HL-60 (cell line): ENCODE measurements around the gene ADAM19.
A peak's percentile ranks its signal among the peaks of the same experiment; 100 is the strongest.

ENCODE experiments used
- DNase-seq, 2 experiments: peaks; one replicate each; pipeline ENCODE4 v3.0.0-alpha.2; 2010 to 2020; ENCODE audit warnings: low read depth in 1 of 2, low spot score in 1 of 2
- H3K27ac ChIP-seq: fragments of 250-450 bp; sonication (Bioruptor Pico); replicated peaks from 2 replicates; pipeline ENCODE4 v1.5.1; 2020; ENCODE audit warnings: mild to moderate bottlenecking, moderate library complexity
- H3K27me3 ChIP-seq: fragments of 250-450 bp; sonication (Bioruptor Pico); 2 replicates; pipeline ENCODE4 v1.5.1; 2021; ENCODE audit warnings: mild to moderate bottlenecking, moderate library complexity; ENCODE audit not compliant: insufficient read depth, poor library complexity, severe bottlenecking
- H3K4me3 ChIP-seq: replicated peaks from 2 replicates; pipeline ENCODE4 v1.5.1; 2011; ENCODE audit warnings: mild to moderate bottlenecking, control low read depth, low read length; ENCODE audit not compliant: insufficient read depth
- GABPA ChIP-seq: IDR thresholded peaks from 2 replicates; pipeline ENCODE4 v1.6.1; 2012; ENCODE audit warnings: low read depth
- POLR2AphosphoS5 ChIP-seq: IDR thresholded peaks from 2 replicates; pipeline ENCODE4 v1.6.1; 2012; ENCODE audit warnings: low read depth
- SPI1 ChIP-seq: IDR thresholded peaks from 2 replicates; pipeline ENCODE4 v1.6.1; 2012; ENCODE audit warnings: low read depth, mild to moderate bottlenecking, borderline replicate concordance
- TF ChIP-seq, protein P1 (sequence below): IDR thresholded peaks from one replicate; pipeline ENCODE4 v1.5.1; 2011; ENCODE audit warnings: low read length, control low read depth, inconsistent platforms; ENCODE audit not compliant: insufficient read depth
- TF ChIP-seq, protein P2 (sequence below): IDR thresholded peaks from 2 replicates; pipeline ENCODE4 v1.6.1; 2012; ENCODE audit warnings: low read depth; ENCODE audit not compliant: insufficient replicate concordance

ADAM19 gene

DNA sequence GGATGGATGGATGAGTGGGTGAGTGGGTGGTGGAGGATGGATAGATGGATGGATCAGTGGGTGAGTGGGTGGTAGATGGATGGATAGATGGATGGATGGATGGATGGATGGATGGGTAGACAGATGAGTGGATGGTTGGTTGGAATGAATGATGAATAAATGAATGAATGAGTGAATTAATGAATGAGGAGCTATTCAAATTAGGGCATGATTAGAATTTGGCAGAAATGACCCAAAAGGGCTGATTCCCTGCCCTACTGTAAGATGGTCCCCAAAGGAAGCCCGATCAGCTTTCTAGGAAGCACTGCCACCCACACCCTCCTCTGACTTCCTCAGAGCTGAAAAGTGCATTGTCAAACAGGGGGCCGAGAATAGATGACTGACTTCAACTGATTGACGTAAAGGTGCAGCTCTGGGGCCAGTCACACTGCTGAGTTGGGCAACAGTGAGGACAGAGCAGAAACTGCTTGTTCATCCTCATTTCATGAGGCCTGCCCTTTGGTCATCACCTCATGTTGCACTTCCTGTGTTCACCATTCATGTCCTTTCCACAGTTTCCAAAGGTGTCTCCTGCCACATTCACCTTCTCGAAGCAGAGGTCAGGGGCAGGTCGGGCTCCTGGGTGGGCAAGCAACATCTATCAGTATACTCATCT, 81.3 kb downstream of the ADAM19 start:
- no peak overlapping the region for H3K27ac ChIP-seq
- DNase-seq: peak in 1 of 2 experiments; percentile 42
- H3K4me3 ChIP-seq: no peak overlapping the region
- no peak for TF ChIP-seq SPI1
- TF ChIP-seq, protein P1, sequence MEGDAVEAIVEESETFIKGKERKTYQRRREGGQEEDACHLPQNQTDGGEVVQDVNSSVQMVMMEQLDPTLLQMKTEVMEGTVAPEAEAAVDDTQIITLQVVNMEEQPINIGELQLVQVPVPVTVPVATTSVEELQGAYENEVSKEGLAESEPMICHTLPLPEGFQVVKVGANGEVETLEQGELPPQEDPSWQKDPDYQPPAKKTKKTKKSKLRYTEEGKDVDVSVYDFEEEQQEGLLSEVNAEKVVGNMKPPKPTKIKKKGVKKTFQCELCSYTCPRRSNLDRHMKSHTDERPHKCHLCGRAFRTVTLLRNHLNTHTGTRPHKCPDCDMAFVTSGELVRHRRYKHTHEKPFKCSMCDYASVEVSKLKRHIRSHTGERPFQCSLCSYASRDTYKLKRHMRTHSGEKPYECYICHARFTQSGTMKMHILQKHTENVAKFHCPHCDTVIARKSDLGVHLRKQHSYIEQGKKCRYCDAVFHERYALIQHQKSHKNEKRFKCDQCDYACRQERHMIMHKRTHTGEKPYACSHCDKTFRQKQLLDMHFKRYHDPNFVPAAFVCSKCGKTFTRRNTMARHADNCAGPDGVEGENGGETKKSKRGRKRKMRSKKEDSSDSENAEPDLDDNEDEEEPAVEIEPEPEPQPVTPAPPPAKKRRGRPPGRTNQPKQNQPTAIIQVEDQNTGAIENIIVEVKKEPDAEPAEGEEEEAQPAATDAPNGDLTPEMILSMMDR: no peak
- TF ChIP-seq GABPA: no peak
- TF ChIP-seq POLR2AphosphoS5: no peak
- TF ChIP-seq, protein P2, sequence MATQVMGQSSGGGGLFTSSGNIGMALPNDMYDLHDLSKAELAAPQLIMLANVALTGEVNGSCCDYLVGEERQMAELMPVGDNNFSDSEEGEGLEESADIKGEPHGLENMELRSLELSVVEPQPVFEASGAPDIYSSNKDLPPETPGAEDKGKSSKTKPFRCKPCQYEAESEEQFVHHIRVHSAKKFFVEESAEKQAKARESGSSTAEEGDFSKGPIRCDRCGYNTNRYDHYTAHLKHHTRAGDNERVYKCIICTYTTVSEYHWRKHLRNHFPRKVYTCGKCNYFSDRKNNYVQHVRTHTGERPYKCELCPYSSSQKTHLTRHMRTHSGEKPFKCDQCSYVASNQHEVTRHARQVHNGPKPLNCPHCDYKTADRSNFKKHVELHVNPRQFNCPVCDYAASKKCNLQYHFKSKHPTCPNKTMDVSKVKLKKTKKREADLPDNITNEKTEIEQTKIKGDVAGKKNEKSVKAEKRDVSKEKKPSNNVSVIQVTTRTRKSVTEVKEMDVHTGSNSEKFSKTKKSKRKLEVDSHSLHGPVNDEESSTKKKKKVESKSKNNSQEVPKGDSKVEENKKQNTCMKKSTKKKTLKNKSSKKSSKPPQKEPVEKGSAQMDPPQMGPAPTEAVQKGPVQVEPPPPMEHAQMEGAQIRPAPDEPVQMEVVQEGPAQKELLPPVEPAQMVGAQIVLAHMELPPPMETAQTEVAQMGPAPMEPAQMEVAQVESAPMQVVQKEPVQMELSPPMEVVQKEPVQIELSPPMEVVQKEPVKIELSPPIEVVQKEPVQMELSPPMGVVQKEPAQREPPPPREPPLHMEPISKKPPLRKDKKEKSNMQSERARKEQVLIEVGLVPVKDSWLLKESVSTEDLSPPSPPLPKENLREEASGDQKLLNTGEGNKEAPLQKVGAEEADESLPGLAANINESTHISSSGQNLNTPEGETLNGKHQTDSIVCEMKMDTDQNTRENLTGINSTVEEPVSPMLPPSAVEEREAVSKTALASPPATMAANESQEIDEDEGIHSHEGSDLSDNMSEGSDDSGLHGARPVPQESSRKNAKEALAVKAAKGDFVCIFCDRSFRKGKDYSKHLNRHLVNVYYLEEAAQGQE: no peak
- no peaks in the 10 kb centered on the region for H3K27me3 ChIP-seq

DNA sequence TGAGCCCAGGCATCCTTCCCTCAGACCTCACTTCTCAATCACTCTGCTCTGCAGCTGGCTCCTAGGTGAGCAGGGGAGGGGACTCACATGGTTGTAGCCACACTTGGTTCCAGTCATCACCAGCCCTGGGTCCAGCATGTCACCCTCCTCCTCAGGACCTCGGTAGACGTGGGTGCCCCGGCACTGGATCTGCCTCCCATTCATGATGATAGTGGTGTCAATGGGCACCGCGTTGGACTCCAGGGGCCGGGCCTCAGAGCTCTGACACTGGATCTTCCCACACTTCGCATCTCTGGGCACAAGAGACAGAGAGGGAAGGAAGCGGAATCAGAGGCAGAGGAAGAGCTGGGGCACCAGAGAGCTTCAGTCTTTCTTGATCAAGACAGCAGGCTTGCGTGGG, 82.7 kb downstream of the ADAM19 start:
- no peaks in the 10 kb centered on the region for H3K27me3 ChIP-seq
- DNase-seq: no peak
- no peak overlapping the region for H3K27ac ChIP-seq
- TF ChIP-seq, protein P1: no peak
- TF ChIP-seq POLR2AphosphoS5 (no peak), SPI1 (no peak), GABPA (no peak)
- TF ChIP-seq, protein P2: no peak
- no peak overlapping the region for H3K4me3 ChIP-seq

DNA sequence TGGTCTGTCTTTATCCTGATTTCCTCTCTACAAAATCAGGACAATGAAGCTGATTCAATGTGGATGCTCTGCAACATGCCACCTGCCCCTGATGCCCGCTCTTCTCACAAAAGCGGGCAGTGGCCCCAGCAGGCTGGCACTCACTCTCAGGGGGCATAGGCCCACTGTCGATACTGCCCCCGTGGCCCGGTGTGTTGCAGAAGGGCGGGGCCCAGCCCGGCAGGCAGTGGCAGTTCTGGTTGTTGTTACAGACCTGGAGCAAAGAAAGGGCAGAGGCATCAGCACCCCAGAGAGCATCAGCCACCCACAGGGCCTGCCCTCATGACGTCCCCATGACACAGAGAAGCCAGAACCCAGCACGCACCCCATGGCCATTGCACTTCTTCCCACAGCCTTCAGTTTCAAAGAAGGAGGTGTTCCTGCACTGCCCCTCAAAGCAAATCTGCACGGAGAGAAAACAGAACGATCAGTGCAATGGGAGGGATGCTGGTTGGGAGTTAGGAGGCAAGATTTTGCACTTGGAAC, 84.0 kb downstream of the ADAM19 start:
- DNase-seq: no peak
- no peak overlapping the region for H3K4me3 ChIP-seq
- H3K27ac ChIP-seq: no peak overlapping the region
- no peak for TF ChIP-seq GABPA
- TF ChIP-seq, protein P2: no peak
- no peak for TF ChIP-seq POLR2AphosphoS5
- TF ChIP-seq SPI1: no peak
- TF ChIP-seq, protein P1: no peak
- H3K27me3 ChIP-seq: no peaks in the 10 kb centered on the region
